ENCODE data around the gene SH3BP5.

Gene SH3BP5

DNA sequence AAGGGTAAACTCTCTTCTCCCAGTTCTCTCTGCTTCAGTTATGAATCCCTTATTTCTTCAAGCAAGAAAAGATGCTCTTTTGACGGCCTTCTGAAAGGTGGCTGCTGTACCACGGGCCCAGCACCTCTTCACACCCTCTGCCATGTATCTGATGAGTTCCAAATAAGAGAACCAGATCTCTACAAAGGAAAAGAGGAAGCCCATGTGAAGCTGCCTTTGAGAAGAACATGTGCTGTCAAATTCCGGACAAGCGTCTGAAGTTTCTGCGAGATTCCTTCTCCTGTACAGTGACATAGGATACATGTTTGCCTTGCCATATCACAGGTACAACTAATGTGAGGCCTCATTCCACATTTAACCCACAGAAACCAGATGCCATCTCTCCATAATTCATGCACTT lies 59.2 kb downstream of the SH3BP5 start:
- no peak for DNase-seq

DNA sequence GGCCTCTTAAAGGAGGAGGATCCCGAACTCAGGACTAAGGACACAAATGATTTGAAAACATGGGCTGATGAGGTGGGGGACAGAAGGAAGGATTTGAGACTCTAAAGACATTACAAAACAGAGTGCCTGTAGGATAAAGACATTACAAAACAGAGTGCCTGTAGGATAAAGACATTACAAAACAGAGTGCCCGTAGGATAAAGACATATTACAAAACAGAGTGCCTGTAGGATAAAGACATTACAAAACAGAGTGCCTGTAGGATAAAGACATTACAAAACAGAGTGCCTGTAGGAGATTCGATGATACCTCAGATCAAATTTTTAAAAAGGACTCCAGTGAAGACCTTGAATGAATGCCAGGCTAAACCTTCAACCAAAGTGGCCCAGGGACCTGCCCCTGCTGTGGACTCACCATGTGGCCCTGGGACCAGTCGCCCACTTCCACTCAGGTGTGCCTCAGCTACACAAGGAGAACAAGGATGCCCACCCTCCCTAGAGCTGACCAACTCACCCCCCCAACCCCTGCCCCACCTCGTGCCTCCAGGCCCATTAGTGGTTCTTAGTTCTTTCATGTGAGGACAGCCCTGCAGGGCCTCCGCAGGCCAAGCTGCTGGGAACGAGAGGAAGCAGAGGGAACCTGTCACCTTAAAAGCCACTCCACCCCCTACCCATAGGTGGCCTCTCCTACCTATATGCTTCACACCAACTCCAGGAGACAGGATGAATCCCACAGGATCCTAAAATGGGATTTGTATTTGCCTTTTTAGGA lies 59.8 kb downstream of the SH3BP5 start:
- no peak for DNase-seq

DNA sequence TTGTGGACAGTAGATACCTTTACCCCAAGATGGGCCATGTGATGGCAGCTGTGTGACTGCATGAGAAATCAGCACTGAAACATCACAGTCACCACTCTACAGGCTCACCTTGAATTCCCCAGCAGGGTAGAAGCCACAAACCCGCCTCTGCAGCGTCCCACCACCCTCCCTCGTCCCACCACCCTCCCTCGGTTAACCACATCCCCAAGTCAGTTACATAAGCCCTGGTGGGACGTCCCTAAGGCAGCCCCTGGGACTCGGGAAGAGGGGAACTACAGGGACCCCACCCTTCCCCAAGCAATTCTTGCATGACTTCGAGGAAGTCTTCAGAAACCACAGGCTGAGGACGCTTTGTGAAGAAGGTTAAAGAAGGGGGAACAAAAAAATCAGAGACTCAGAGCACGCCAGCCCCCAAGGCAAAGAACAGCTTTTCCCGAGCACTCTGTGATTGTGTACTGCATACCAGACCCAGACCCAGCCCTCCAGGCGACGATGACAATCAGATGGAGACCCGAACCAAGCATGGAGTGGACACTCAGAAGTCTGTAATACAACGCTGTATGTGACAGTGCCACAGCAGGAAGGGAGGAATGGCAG lies 60.5 kb downstream of the SH3BP5 start:
- DNase-seq = no peak

DNA sequence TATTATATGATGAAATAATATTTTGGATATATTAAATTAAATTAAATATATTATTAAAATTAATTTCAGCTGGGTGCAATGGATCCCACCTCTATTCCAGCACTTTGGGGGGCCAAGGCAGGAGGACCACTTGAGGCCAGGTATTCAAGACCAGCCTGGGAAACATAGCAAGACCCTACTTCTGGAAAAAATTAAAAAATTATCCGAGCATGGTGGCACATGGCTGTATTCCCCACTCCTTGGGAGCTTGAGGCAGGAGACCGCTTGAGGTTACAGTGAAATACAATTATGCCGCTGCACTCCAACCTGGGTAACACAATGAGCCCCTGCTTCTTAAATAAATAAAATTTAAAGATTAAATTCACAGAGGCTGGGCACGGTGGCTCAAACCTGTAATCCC lies 61.4 kb downstream of the SH3BP5 start:
- no peak for DNase-seq

GRCh38 chr3:15269091-15269989 lies 63.0 kb downstream of the SH3BP5 start:
- DNase-seq = peak; percentile 95

DNA sequence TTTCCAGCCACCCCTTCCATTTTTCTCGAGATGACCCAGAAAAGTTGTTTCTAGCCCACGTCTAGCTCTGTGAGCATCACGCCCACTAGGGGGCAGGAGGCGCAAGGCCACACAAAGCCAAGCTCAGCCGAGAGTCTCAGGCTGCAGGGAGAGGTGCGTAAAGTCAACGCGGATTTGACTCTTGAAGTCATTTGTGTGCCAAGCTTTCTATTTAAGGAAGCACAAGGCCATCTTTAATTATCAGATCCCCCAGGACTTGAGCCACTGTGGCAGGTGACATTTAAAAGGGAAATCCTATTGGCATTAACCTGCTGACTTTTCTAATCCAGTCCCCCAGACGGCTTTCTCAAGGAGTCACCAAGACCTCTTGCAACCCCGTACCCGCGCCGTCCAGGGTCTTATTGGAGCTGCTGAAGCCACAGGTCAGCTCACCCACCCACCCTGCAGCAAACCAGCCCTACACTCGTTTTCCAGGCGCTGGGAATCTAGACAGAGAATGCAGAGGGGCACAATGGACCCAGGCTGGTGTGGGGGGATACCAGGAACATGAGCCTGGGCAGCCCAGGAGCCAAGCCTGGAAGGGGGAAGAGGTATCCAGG lies 64.3 kb downstream of the SH3BP5 start:
- DNase-seq = peak; percentile 82

- no peak for DNase-seq
These were observed 64.9 kb downstream of the SH3BP5 start for GRCh38 chr3:15267502-15267901.

GRCh38 chr3:15266510-15267376 lies 65.6 kb downstream of the SH3BP5 start:
- DNase-seq = no peak

- no peak for DNase-seq
These were observed 66.5 kb downstream of the SH3BP5 start for GRCh38 chr3:15265655-15266509.

- no peak for DNase-seq
These were observed 67.9 kb downstream of the SH3BP5 start for GRCh38 chr3:15264486-15264885.

DNA sequence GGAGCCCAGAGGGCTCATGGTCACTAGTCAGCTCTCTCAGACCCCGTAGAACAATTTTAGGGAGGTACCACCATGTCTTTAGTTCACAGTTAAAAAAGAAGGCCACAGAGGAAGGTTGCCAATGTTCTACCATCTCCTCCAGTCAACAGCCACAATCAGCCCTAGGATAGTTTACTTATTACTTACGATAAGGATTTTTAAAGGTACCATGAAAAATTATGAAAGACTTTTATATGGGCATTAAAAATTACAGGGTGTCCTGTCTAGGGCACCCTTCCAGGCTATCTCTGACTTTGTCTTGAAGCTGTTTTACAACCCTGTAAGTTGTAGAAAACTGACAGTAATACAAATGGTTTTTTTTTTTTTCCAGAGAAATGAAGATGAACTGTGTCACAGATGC lies 68.5 kb downstream of the SH3BP5 start:
- DNase-seq = no peak

DNA sequence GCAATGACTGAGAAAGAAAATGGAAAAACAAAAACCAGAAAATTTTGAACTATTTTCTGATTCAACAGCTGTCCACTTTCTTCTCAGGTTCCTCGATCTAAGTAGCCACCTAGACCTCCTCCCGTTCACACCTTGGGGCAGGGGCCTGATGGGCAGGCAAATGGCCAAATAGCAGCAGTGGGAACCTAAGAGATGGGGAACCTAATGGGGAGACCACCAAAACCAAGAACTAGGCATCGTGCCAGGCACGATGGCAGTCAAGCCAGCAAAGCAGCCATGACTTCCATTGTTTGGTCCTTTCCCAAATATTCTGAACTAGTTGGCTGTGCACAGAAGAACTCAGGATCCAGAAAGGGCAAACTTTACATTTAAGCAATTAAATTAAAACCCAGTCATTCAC lies 69.3 kb downstream of the SH3BP5 start:
- DNase-seq = no peak

DNA sequence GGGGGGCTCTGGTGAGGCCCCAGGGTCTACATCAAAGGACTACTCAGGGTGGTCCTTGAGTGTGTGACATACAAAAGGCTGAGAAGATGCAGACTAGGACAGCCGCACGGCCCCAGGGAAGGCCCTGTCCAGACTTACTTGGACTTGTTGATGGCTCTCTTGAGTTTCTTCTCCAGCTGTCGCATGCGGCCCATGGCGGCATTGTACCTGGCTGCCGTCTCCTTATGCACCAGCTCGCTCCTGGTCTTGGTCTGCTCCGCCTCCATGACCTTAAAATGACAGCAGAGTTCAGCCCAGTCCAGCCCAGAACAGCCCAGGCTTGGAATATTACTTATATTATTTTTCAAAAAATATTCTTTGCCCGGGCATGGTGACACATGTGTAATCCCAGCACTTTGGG lies 70.4 kb downstream of the SH3BP5 start:
- no peak for DNase-seq

DNA sequence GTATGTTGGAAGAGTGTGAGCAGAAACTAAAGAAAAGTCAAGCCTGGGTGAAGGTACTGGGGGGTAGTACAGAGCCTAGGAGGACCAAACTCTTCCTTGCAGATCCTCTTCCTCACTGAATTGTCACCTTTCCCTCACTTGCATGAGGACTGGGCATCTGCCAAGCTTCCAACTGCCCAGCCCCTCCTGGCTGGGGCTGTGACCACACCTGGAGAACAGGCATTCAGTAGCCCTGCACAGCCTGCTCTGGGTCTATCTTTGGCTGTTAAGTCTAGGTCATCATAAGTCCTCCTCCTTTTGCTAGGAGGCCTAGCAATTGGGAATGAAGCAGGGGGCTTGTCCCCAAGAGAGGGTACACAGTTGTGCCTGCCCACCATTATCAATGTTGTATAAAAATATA lies 71.1 kb downstream of the SH3BP5 start:
- DNase-seq = no peak

DNA sequence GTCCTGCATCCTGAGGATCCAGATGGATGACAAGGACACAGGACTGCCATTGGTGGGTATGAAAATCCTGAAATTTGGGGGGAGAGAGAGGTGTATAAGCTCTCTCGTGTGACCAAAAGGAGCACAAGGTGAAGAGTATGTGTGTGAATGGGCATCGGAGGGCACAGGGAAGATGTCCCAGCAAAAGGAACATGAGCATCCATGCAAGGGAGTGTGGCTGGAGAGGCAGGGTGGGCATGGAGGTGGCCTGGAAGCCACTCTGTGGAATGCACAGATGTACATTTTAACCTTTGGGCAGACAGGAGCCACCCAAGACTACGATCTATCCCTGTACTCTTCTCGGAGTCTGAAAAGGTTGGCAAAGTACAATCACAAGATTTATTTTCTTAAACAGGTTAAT lies 71.9 kb downstream of the SH3BP5 start:
- DNase-seq = no peak

DNA sequence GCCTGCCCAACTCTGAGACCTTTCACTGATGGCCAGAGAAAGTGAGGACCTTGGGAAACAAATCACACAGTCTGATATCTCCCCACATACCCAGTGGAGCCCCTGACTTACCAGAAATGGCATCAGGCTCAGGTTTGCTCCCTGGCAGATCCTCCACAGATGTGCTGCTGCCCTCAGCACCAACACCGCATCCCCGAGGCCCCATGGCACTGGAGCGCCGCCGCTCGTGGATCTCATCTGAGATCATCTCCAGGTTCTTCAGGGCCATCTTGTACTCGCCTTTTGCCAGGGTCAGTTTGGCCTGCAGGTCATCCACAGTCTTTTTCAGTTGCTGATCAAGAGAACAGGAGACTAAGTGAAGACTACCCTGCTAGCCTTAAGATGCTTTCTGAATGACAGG lies 73.7 kb downstream of the SH3BP5 start:
- no peak for DNase-seq

DNA sequence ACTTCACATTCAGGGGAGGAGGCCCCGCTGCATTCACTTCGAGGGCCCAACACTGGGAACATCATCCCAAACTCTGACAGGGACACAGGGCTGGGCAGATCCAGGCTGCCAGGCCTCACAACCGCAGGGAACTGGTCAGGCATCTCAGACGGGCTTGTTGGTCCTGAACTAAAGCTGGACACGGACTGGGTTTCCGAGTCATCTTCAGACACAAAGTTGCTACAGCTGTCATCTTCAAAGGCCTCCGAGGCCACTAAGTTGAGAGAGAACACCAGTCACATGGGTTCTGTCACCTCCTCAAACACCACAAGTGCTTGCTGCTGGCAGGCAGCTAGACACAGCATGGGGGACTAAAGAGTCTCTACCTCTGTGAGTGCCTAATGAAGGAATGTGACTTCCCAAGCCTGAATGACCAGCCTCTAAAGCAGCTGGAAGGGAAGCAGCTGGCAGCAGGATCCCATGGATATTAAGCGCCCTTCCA lies 75.5 kb downstream of the SH3BP5 start:
- DNase-seq = no peak

DNA sequence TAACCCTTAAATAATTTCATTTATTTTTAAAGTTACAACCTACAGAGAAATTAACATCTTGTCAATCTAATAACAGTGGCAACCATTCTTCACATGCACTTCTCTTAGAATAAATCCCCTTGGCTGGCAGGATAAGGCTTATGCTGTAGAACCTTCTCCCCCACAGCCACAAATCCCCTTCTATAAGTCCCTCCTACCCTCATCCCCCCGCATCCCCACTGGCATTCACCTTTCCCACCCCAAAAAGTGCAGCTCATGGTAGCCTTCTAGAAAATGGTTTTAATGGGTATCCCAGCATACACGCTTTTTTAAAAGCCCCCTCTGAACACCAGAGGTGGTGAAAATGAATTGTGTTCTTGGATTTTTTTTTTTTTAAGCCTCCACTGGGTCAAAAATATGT lies 77.2 kb downstream of the SH3BP5 start:
- DNase-seq = no peak

GRCh38 chr3:15253023-15253697 lies 79.2 kb downstream of the SH3BP5 start:
- no peak for DNase-seq

DNA sequence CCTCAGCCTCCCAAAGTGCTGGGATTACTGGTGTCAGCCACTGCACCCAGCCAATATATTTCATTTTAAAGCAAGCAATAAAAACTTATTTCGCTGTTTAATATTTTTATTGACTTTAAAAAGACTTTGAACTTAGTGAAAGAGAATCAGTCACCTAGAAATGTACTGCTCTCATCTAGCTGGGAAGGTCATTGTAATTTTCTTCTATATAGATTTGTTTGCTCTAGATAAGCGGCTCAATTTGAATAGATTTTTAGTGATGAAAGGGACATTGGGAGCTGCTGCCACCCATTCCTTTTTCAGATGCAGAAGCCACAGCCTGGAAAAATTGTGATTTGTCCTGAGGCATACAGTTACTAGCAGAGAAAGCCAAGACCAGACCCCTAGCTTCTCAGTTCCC lies 86.2 kb downstream of the SH3BP5 start:
- DNase-seq = no peak

Measured in fibroblast of skin of back (primary cell).